NCI-H345 treated with DMSO at 0.1 percent for 48 hours (cell line): ENCODE data around the gene PTGR2.
"Not testable (repeated sequence)": the region's sequence is repeated elsewhere in the genome, so short reads cannot be mapped to it uniquely, and the experiment has no call there.

Experiments
- DNase-seq: peaks from one replicate; lab custom pipeline; 2025; ENCODE audit not compliant: unreplicated experiment; lab: John Stamatoyannopoulos, UW

PTGR2 gene

GRCh38 chr14:73829526-73830431, 21.9 kb upstream of the PTGR2 start:
- no peak for DNase-seq

- DNase-seq: no peak
Observed at GRCh38 chr14:73833034-73833433, 18.6 kb upstream of the PTGR2 start.

- no peak for DNase-seq
Observed at GRCh38 chr14:73833530-73834260, 17.9 kb upstream of the PTGR2 start.

- no peak for DNase-seq
Observed at GRCh38 chr14:73834261-73834625, 17.4 kb upstream of the PTGR2 start.

- not testable (repeated sequence) for DNase-seq
Observed at GRCh38 chr14:73838293-73839034, 13.2 kb upstream of the PTGR2 start.

- DNase-seq: no peak
Observed at GRCh38 chr14:73842201-73842600, 9.4 kb upstream of the PTGR2 start.

GRCh38 chr14:73842851-73843250, 8.8 kb upstream of the PTGR2 start:
- DNase-seq: no peak

GRCh38 chr14:73843296-73843695, 8.3 kb upstream of the PTGR2 start:
- DNase-seq: no peak

- DNase-seq: no peak
Observed at GRCh38 chr14:73846947-73847346, 4.7 kb upstream of the PTGR2 start.

GRCh38 chr14:73851000-73851399, 631 bp upstream of the PTGR2 start:
- DNase-seq: no peak

- no peak for DNase-seq
Observed at GRCh38 chr14:73859145-73859544, 7.5 kb downstream of the PTGR2 start.

GRCh38 chr14:73861073-73861472, 9.4 kb downstream of the PTGR2 start:
- no peak for DNase-seq

GRCh38 chr14:73862480-73862879, 10.8 kb downstream of the PTGR2 start:
- DNase-seq: no peak

GRCh38 chr14:73863209-73863608, 11.6 kb downstream of the PTGR2 start:
- DNase-seq: no peak

- no peak for DNase-seq
Observed at GRCh38 chr14:73865534-73866113, 14.0 kb downstream of the PTGR2 start.

- DNase-seq: not testable (repeated sequence)
Observed at GRCh38 chr14:73869754-73870153, 18.1 kb downstream of the PTGR2 start.

- no peak for DNase-seq
Observed at GRCh38 chr14:73870525-73871235, 19.0 kb downstream of the PTGR2 start.

GRCh38 chr14:73873660-73874059, 22.0 kb downstream of the PTGR2 start:
- DNase-seq: no peak

GRCh38 chr14:73877790-73878189, 26.2 kb downstream of the PTGR2 start:
- no peak for DNase-seq

- DNase-seq: no peak
Observed at GRCh38 chr14:73878436-73878835, 26.8 kb downstream of the PTGR2 start.

- DNase-seq: no peak
Observed at GRCh38 chr14:73879027-73879426, 27.4 kb downstream of the PTGR2 start.
